GM21576 (cell line): ENCODE data around the gene NMD3.
"Not testable (repeated sequence)": the region's sequence is repeated elsewhere in the genome, so short reads cannot be mapped to it uniquely, and the experiment has no call there.

ENCODE experiments used
- ATAC-seq: cut with Tn5 transposase; IDR thresholded peaks from one replicate; pipeline ENCODE4 v1.9.1; 2021; ENCODE audit warnings: mild to moderate bottlenecking, moderate library complexity; ENCODE audit not compliant: unreplicated experiment

NMD3 gene

GRCh38 chr3:161274691-161275298 is 53.7 kb downstream of the NMD3 start:
- ATAC-seq: peak; percentile 85

DNA sequence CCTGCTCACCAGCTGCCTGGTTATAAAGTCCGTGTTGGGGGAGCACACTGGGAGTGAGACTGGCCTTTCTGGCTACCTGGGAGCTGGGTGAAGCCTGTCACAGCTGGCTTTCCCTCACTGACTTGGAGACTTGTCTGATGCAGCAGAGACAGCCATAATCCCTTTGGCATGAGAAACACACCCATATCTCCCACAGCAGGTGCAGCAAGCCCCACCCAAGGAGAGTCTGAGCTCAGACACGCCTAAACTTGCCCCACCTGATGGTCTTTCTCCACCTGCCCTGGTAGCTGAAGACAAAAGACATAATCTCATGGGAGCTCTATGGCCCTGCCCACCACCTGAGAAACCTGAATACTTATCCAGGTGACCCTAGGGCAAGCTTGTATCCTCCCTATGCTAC is 54.8 kb downstream of the NMD3 start:
- no peak for ATAC-seq

GRCh38 chr3:161282387-161282786 is 61.3 kb downstream of the NMD3 start:
- not testable (repeated sequence) for ATAC-seq

DNA sequence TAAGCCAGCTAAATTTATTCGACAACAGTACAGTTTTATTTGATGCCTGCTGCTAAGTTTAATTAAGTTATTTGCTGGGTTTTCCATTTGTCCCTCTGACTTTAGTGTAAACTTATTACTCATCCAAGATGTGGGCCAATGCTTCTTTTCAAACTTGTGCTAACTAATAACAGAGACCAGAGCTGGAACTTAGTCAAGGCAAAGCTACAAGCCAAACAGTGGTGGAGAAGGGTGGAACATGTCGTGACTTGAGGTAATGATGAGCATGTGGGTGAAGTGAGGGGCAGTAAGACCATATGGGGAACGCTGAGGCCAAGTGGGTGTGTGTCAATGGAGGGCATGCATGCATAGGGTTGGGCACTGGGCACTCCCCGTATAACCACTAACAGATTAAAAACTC is 63.9 kb downstream of the NMD3 start:
- ATAC-seq: no peak

- no peak for ATAC-seq
Measured at GRCh38 chr3:161289174-161289573, 68.1 kb downstream of the NMD3 start.

GRCh38 chr3:161291191-161291901 is 70.2 kb downstream of the NMD3 start:
- no peak for ATAC-seq

GRCh38 chr3:161293381-161293780 is 72.3 kb downstream of the NMD3 start:
- no peak for ATAC-seq

DNA sequence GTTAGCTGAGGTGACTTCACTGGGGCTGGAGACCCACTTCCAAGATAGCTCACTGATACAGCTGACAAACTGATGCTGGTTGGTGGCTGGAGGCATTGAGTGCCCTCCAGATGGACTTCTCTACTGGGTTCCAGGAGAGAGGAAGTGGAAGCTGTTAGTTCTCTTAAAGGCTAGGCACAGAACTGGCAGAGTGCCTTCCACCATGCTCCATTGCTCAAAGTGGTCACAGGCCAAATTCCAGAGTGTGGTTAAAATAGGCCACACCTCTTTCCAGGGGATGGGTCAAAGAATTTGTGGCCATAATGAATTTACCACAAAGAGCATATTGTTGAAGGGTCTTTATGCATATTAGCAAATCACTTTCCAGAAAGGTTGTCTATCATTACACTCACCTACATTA is 74.2 kb downstream of the NMD3 start:
- no peak for ATAC-seq

GRCh38 chr3:161296814-161297213 is 75.7 kb downstream of the NMD3 start:
- ATAC-seq: no peak
